Esophagus squamous epithelium (tissue), 4 donors: ENCODE measurements around the gene INSR.
"Not testable (repeated sequence)": the region's sequence is repeated elsewhere in the genome, so short reads cannot be mapped to it uniquely, and the experiment has no call there.

Experiments used
- CTCF ChIP-seq, 6 experiments: fragments of 450-650 bp in 4 of 6; fragments of 200-600 bp in 2 of 6; sonication (generic) in 2 of 6; IDR thresholded peaks; one replicate each; pipeline ENCODE4 v1.5.1; 2016 to 2019; ENCODE audit warnings: antibody characterized with exemption in 6 of 6, mild to moderate bottlenecking in 4 of 6, moderate library complexity in 4 of 6
- POLR2A ChIP-seq, 4 donors: fragments of 450-650 bp; IDR thresholded peaks; one replicate each; pipeline ENCODE4 v1.6.1; 2017; ENCODE audit warnings: antibody characterized with exemption in 4 of 4, mild to moderate bottlenecking in 4 of 4, moderate library complexity in 3 of 4

- TF ChIP-seq CTCF, POLR2A (IDR thresholded peaks at IDR 0.05): not testable (repeated sequence)
Observed at GRCh38 chr19:7209597-7210325, 84.5 kb downstream of the INSR start.
